WTC11 (cell line): Measurements from ENCODE around the gene COA5.

Experiments
- ATF6 ChIP-seq: sonication (generic); formaldehyde crosslinking; IDR thresholded peaks from 2 replicates; pipeline ENCODE4 v1.8.1; 2023; ENCODE audit warnings: mild to moderate bottlenecking, missing genetic modification reagents
- CTCF ChIP-seq: fragments of 200-600 bp; IDR thresholded peaks from 2 replicates; pipeline ENCODE4 v1.8.0; 2022; ENCODE audit warnings: antibody characterized with exemption
- ESRRA ChIP-seq: sonication (generic); formaldehyde crosslinking; IDR thresholded peaks from 2 replicates; pipeline ENCODE4 v1.8.1; 2022; ENCODE audit warnings: mild to moderate bottlenecking, missing genetic modification reagents, borderline replicate concordance
- FOXJ3 ChIP-seq: sonication (generic); formaldehyde crosslinking; IDR thresholded peaks from 2 replicates; pipeline ENCODE4 v1.9.0; 2021; ENCODE audit warnings: missing genetic modification reagents, mild to moderate bottlenecking, borderline replicate concordance
- MAX ChIP-seq: sonication (generic); formaldehyde crosslinking; IDR thresholded peaks from 2 replicates; pipeline ENCODE4 v1.8.0; 2022; ENCODE audit warnings: mild to moderate bottlenecking, missing genetic modification reagents
- MYBL2 ChIP-seq: sonication (generic); formaldehyde crosslinking; IDR thresholded peaks from 2 replicates; pipeline ENCODE4 v1.8.1; 2023; ENCODE audit warnings: mild to moderate bottlenecking, moderate library complexity, missing genetic modification reagents
- STAT6 ChIP-seq: sonication (generic); formaldehyde crosslinking; conservative IDR thresholded peaks from 2 replicates; pipeline ENCODE4 v1.8.1; 2023; ENCODE audit warnings: mild to moderate bottlenecking, low read depth, missing genetic modification reagents, moderate library complexity

- TF ChIP-seq MYBL2 = no peak
- TF ChIP-seq ESRRA = no peak
- TF ChIP-seq FOXJ3 (CRISPR knock-in tag) = no peak
- no peak for TF ChIP-seq MAX (CRISPR knock-in tag)
- no peak for TF ChIP-seq CTCF
- no peak for TF ChIP-seq ATF6 (CRISPR knock-in tag)
- TF ChIP-seq STAT6 = no peak
Measured at GRCh38 chr2:98608962-98609604, 771 bp upstream of the COA5 start.
